IgD-negative memory B cell (primary cell): ENCODE measurements around the gene ZNF626. TPM values are rescaled to one million over a fixed set of nuclear protein-coding genes. Genes with fewer than 3 reads are reported as not detected.

Source experiments
- H3K27ac Mint-ChIP-seq, 3 donors: one replicate each; pipeline ENCODE4 v1.8.0; 2020 to 2022; ENCODE audit warnings: mild to moderate bottlenecking in 3 of 3, mixed read lengths in 3 of 3, moderate library complexity in 1 of 3
- H3K27me3 Mint-ChIP-seq: one replicate; pipeline ENCODE4 v1.8.0; 2021; ENCODE audit warnings: mixed read lengths
- H3K36me3 Mint-ChIP-seq: one replicate; pipeline ENCODE4 v1.8.0; 2020; ENCODE audit warnings: mild to moderate bottlenecking, mixed read lengths
- H3K4me1 Mint-ChIP-seq, 3 donors: one replicate each; pipeline ENCODE4 v1.8.0; 2020 to 2022; ENCODE audit warnings: mixed read lengths in 3 of 3, mild to moderate bottlenecking in 1 of 3
- H3K4me3 Mint-ChIP-seq, 4 donors: one replicate each; pipeline ENCODE4 v1.8.0; 2020 to 2022; ENCODE audit warnings: mild to moderate bottlenecking in 4 of 4, mixed read lengths in 4 of 4, moderate library complexity in 3 of 4
- H3K9me3 Mint-ChIP-seq, 3 donors: one replicate each; pipeline ENCODE4 v1.8.0; 2020 to 2021; ENCODE audit warnings: mixed read lengths in 3 of 3, mild to moderate bottlenecking in 1 of 3
- polyA plus RNA-seq: library from polyadenylated mRNA; unstranded; fragments of 300-500 nt; fragmentation: Illumina TruSeq; gene quantifications from one replicate; pipeline ENCODE4 v1.2.3, GENCODE V29; 2021

The ZNF626 gene
- polyA plus RNA-seq, 1 donor from 2014 or later: 17.9 TPM

DNA sequence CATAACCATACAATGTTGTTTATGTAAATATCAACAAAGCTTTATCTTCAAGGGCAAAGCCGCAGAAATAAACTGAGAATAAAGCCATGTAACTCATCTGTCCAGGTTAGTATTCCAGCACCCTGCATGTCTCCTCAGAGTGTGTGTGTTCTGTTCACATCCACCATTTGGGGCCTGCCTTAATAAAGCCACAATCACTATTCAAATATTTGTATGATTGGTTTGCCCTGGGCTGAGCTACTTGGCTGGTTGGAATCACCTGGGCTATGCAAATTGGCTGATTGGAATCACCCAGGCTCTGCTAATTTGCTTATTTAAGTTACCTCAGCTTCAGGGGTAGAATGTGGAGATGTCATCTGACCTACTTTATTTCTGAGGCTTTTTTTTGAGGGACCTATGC, 53.4 kb downstream of the ZNF626 start:
- H3K9me3 Mint-ChIP-seq: peaks cover 16 to 36% (median 35%) of the 10 kb centered on the region in 3 donors

More for the DNA sequence above, 53.4 kb downstream of the ZNF626 start:
- peaks cover 3% of the 10 kb centered on the region for H3K36me3 Mint-ChIP-seq
- no peaks in the 10 kb centered on the region for H3K27me3 Mint-ChIP-seq
- no peak overlapping the region for H3K27ac Mint-ChIP-seq
- peaks cover 0 to 2% (median 2%) of the 10 kb centered on the region in 3 donors for H3K4me1 Mint-ChIP-seq
- no peak overlapping the region for H3K4me3 Mint-ChIP-seq

Other genes starting within 250 kb of the ZNF626 start
- gene ZNF737, start 95.8 kb downstream of the ZNF626 start, polyA plus RNA-seq: 19.0 TPM
- 6.1 TPM for gene ZNF66, start 114.7 kb upstream of the ZNF626 start, polyA plus RNA-seq